ENCODE results near the gene IER5.
"Not testable (repeated sequence)": the region's sequence is repeated elsewhere in the genome, so short reads cannot be mapped to it uniquely, and the experiment has no call there.

Gene IER5

DNA sequence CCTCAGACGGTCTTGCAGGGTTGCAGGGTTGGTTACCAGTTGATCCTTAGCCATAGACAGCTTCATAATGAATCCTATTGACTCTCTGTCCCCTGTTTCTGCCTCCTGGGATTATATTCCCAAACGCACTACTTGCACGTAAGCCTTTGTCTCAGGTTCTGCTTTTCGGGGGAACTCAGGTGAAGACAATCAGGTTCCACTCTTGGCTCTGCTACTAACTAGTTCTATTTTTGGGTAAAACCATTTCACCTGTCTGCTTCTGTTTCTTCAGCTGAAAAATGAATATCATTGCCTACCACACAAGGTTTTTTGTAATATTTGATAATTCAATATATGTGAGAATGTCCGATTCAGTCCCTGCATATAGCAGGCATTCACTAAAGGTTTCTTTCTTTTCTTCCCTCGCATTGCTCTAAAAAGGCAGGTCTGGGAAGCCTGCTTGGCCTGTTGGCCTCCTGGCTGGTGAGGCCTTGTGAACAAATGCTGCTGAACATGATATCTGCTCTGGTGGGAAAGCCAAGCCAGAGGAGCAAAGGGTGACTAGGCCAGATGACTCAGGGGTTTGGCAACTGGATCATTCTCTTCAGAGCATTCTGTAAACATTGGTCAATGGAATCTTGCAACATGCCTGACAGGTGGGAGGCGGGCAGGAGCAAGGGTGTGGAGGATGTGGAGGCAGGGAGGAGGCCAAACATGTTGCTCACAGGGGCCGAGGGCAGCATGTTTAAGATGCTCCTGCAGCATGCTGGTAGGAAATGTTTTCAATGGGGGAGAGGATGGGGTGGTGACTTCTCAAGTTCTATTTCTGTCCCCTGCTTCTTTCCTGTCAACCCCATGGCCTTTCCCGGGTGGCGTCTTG lies 23.8 kb downstream of the IER5 start:
- Histone ChIP-seq H3K36me3 (ENCODE audit: insufficient read depth, low read length) (no peaks in the 10 kb centered on the region), H3K9ac (ENCODE audit: insufficient read length) (no peak overlapping the region), H3K9me3 (ENCODE audit: low read depth, low read length) (no peaks in the 10 kb centered on the region), H3K4me3 (no peak overlapping the region), H3K27ac (no peak overlapping the region)
- DNase-seq (ENCODE audit: low read depth, low spot score), result no peak
- TF ChIP-seq POLR2AphosphoS5 (IDR thresholded peaks at IDR 0.05; ENCODE audit: borderline replicate concordance, low read depth, low read length) (no peak), FOXP2 (optimal IDR thresholded peaks at IDR 0.05; ENCODE audit: control extremely low read depth, extremely low read length, insufficient read depth) (no peak), EZH2 (IDR thresholded peaks at IDR 0.05) (no peak)

DNA sequence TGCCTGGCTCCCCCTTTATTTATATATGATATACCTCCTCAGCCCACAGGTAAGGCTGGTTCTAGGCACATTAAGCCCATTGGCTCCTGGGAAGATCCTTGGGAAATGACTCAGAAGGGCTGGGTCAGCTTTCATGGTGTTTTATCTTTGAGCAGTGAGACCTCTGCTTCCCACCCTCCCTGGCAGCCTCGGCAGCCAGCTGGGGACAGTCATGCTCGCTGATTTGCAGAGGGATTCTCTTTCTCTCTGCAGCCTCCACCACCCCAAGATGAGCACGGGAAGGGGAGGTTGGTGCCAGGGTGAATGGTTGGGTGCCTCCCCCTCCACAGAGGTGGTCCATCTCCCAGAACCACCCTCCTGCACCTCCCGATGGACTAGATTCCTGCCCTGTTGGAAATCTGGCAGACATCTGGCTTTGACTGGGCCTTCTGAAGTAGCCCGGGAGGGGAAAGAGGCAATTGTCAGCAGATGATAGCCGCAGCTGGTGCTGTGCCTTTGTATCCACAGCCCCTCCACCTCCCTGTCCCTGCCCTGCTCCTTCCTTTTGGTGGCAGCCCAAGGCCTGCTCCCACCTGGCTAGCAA lies 24.6 kb downstream of the IER5 start:
- no peak for DNase-seq (ENCODE audit: low read depth, low spot score)
- H3K9ac ChIP-seq (ENCODE audit: insufficient read length), result no peak overlapping the region
- H3K36me3 ChIP-seq (ENCODE audit: insufficient read depth, low read length), result no peaks in the 10 kb centered on the region
- TF ChIP-seq POLR2AphosphoS5 (IDR thresholded peaks at IDR 0.05; ENCODE audit: borderline replicate concordance, low read depth, low read length), result no peak
- TF ChIP-seq EZH2 (IDR thresholded peaks at IDR 0.05), result no peak
- no peak for TF ChIP-seq FOXP2 (optimal IDR thresholded peaks at IDR 0.05; ENCODE audit: control extremely low read depth, extremely low read length, insufficient read depth)
- H3K4me3 ChIP-seq, result no peak overlapping the region
- H3K27ac ChIP-seq, result no peak overlapping the region
- no peaks in the 10 kb centered on the region for H3K9me3 ChIP-seq (ENCODE audit: low read depth, low read length)

DNA sequence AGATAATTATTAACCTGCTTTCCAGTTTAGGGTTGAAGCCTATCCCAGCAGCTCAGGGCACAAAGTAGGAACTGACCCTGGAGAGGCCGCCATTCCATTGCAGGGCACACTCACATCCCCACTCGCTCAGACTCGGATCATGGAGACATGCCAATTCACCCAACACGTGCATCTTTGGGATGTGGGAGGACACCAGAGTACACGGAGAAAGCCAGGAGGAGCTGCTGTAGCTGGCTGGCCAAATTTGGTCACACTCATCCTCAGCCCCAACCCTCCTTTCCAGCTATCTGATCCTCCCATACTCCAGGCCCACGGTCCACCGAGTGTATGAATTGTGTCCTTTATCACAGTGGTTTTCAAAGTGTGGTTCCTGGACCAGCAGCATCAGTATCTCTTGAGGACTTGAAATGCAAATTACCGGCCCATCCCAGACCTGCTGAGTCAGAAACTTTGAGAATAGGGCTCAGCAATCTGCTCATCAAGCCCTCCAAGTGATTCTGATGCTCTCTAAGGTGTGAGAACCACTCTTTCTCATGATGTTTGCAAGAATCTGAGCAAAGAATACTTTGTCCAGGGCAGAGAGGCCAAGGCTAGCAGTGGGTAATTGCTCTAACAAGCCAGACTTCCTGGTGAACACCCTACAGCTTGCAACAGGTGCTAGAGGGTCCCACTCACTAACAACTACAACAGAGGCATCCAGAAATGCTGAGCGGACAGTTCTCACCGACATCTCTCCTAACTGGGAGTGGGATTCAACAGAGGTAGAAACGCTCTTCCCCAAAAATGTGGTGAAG lies 26.3 kb downstream of the IER5 start:
- TF ChIP-seq EZH2 (IDR thresholded peaks at IDR 0.05) (no peak), FOXP2 (optimal IDR thresholded peaks at IDR 0.05; ENCODE audit: control extremely low read depth, extremely low read length, insufficient read depth) (no peak), POLR2AphosphoS5 (IDR thresholded peaks at IDR 0.05; ENCODE audit: borderline replicate concordance, low read depth, low read length) (no peak)
- Histone ChIP-seq H3K9me3 (ENCODE audit: low read depth, low read length) (no peaks in the 10 kb centered on the region), H3K4me3 (no peak overlapping the region), H3K36me3 (ENCODE audit: insufficient read depth, low read length) (no peaks in the 10 kb centered on the region), H3K27ac (no peak overlapping the region), H3K9ac (ENCODE audit: insufficient read length) (no peak overlapping the region)
- no peak for DNase-seq (ENCODE audit: low read depth, low spot score)

DNA sequence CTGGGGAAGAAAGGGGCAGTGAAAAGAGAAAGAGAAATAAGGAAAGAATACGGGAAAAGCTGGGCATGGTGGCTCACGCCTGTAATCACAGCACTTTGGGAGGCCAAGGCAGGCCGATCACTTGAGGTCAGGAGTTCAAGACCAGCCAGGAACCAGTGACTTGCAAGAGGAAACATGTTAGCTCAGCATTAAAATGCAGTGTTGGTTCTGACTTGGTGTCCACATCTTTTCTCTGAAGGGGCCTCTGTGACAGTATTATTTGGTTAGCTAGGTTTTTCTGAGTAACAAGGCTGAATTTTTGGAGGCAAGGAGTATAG lies 26.8 kb downstream of the IER5 start:
- Histone ChIP-seq H3K27ac (no peak overlapping the region), H3K9me3 (ENCODE audit: low read depth, low read length) (no peaks in the 10 kb centered on the region), H3K9ac (ENCODE audit: insufficient read length) (no peak overlapping the region), H3K4me3 (no peak overlapping the region), H3K36me3 (ENCODE audit: insufficient read depth, low read length) (no peaks in the 10 kb centered on the region)
- no peak for TF ChIP-seq FOXP2 (optimal IDR thresholded peaks at IDR 0.05; ENCODE audit: control extremely low read depth, extremely low read length, insufficient read depth)
- TF ChIP-seq EZH2 (IDR thresholded peaks at IDR 0.05), result no peak
- TF ChIP-seq POLR2AphosphoS5 (IDR thresholded peaks at IDR 0.05; ENCODE audit: borderline replicate concordance, low read depth, low read length), result no peak
- DNase-seq (ENCODE audit: low read depth, low spot score), result no peak

DNA sequence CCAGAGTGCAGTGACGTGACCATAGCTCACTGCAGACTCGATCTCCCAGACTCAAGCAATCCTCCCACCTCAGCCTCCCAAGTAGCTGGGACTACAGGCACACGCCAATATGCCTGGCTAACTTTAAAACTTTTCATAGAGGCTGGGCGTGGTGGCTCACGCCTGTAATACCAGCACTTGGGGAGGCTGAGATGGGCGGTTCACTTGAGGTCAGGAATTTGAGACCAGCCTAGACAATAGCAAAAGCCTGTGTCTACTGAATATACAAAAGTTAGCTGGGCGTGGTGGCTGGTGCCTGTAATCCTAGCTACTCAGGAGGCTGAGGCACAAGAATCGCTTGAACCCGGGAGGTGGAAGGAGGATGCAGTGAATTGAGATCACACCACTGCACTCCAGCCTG lies 27.5 kb downstream of the IER5 start:
- H3K27ac ChIP-seq, result not testable (repeated sequence)

DNA sequence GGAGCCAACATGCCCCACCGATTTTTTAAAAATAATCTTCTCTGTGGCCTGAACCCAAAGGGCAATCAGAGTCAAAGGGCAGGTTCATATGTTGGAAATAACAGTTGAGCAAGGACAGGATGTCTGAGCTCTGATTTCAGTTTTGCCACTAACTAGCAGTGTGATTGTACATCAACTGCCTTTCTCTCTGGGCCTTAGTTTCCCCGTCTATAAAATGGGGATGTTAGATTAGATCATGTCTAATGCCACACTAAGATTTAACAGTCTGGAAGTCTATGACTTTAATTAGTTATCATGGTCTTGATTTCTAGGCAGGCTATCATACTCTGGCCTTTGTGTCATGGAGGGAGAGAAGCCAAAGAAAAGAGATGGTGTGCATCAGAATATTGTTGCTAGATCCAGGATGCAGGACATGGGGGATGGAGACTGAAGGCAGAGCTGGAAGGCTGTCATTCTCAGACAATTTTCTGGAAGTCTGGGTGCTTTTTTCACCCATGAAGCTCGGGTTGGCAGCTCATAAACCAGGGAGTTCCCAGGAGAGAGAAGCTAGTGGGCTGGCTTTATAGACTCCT lies 28.4 kb downstream of the IER5 start:
- Histone ChIP-seq H3K4me3 (no peak overlapping the region), H3K9ac (ENCODE audit: insufficient read length) (no peak overlapping the region), H3K9me3 (ENCODE audit: low read depth, low read length) (no peaks in the 10 kb centered on the region), H3K27ac (no peak overlapping the region), H3K36me3 (ENCODE audit: insufficient read depth, low read length) (no peaks in the 10 kb centered on the region)
- TF ChIP-seq EZH2 (IDR thresholded peaks at IDR 0.05) (no peak), FOXP2 (optimal IDR thresholded peaks at IDR 0.05; ENCODE audit: control extremely low read depth, extremely low read length, insufficient read depth) (no peak), POLR2AphosphoS5 (IDR thresholded peaks at IDR 0.05; ENCODE audit: borderline replicate concordance, low read depth, low read length) (no peak)
- DNase-seq (ENCODE audit: low read depth, low spot score), result no peak

More for the DNA sequence above, 27.5 kb downstream of the IER5 start:
- not testable (repeated sequence) for H3K9ac ChIP-seq (ENCODE audit: insufficient read length); H3K36me3 ChIP-seq (ENCODE audit: insufficient read depth, low read length); H3K9me3 ChIP-seq (ENCODE audit: low read depth, low read length); DNase-seq (ENCODE audit: low read depth, low spot score); H3K4me3 ChIP-seq

DNA sequence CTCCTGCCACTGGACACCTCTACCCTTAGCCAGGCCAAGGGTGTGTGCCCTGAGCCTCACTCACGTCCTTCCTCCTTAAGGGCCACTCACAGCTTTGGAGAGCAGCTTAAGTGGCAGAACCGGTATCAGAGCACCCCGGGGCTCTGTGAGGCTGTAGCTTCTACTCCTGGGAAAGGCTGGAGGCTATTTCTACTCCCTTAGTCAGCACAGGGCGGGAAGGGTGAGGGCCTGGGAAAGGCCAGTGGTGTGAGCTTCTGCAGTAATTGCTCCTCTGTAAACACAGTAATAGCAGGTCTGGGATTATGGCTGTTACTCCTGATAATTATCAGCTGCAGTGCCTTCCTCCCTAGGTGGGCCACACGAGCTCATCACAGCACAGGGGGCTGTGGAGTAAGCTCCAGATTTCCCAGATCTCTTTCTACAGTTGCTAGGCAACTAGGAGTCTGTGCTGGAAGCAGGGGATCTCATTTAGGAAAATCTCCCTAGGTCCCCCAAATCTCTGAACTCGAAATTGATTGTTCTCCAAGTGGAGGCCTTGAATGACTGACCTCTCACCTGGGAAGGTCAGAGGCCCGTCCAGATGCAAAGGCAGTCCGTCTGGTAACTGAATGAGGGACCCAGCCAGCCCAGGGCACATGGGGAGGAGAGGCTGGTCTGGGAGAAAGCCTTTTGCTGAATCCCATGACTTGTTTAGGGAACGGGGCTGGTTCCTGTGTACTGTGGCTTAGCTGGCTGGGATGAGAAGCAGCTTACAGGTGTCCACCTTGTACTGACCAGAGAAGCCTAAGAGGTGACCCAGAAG lies 29.3 kb downstream of the IER5 start:
- H3K4me3 ChIP-seq, result no peak overlapping the region
- no peak for TF ChIP-seq FOXP2 (optimal IDR thresholded peaks at IDR 0.05; ENCODE audit: control extremely low read depth, extremely low read length, insufficient read depth)
- no peak for TF ChIP-seq EZH2 (IDR thresholded peaks at IDR 0.05)
- TF ChIP-seq POLR2AphosphoS5 (IDR thresholded peaks at IDR 0.05; ENCODE audit: borderline replicate concordance, low read depth, low read length), result no peak
- no peak for DNase-seq (ENCODE audit: low read depth, low spot score)

More for the DNA sequence above, 29.3 kb downstream of the IER5 start:
- Histone ChIP-seq H3K9me3 (ENCODE audit: low read depth, low read length) (no peaks in the 10 kb centered on the region), H3K36me3 (ENCODE audit: insufficient read depth, low read length) (no peaks in the 10 kb centered on the region), H3K27ac (no peak overlapping the region), H3K9ac (ENCODE audit: insufficient read length) (no peak overlapping the region)
